ENCODE results near the gene CS. TPM values are rescaled to one million over a fixed set of nuclear protein-coding genes. Genes with fewer than 3 reads are reported as not detected.
A peak's percentile ranks its signal among the peaks of the same experiment; 100 is the strongest.

CS gene
- total and polyA plus RNA-seq, 2 of the 4 experiments (the other 2 are of a cell fraction): 139 to 146 TPM

GRCh38 chr12:56247923-56248322 lies 52.2 kb downstream of the CS start:
- Histone ChIP-seq H3K14ac (replicated peaks; ENCODE audit: low read depth, low read length) (no peak overlapping the region), H2AK9ac (replicated peaks; ENCODE audit: low read depth, low read length, poor library complexity) (peak overlapping the region; percentile 16), H2AFZ (replicated peaks; ENCODE audit: low read length, poor library complexity) (no peak overlapping the region), H2AK5ac (ENCODE audit: low read depth, low read length) (no peak overlapping the region), H3K9ac (ENCODE audit: low read depth, low read length) (no peak overlapping the region), H3K18ac (ENCODE audit: low read depth, low read length) (no peak overlapping the region), H3K9me1 (ENCODE audit: insufficient read depth, low read length) (peaks cover 9% of the 10 kb centered on the region; the same call in 1 of the 2 replicates), H4K5ac (ENCODE audit: low read depth, low read length) (no peak overlapping the region), H3K27ac (ENCODE audit: insufficient read depth, low read length) (no peak overlapping the region), H3K4me1 (ENCODE audit: control insufficient read depth, insufficient read depth, low read length) (peaks cover 7% of the 10 kb centered on the region), H3K27me3 (ENCODE audit: control insufficient read depth, insufficient read depth, low read length) (no peaks in the 10 kb centered on the region), H3K56ac (ENCODE audit: extremely low read depth, insufficient read depth, low read length) (no peak overlapping the region), H2BK5ac (ENCODE audit: low read depth, low read length, poor library complexity, severe bottlenecking) (no peak overlapping the region), H3K9me3 (ENCODE audit: control insufficient read depth, insufficient read depth, low read length) (no peaks in the 10 kb centered on the region), H2BK15ac (ENCODE audit: low read depth, low read length) (no peak overlapping the region), H3K79me1 (ENCODE audit: low read depth in 1 of 2, low read length in 2 of 2) (peaks cover 21 to 61% of the 10 kb centered on the region in 2 experiments), H3K4ac (ENCODE audit: low read depth, low read length) (no peak overlapping the region), H3K36me3 (ENCODE audit: control insufficient read depth, insufficient read depth, low read length) (peaks cover 76% of the 10 kb centered on the region), H3K23ac (ENCODE audit: low read depth, low read length) (no peak overlapping the region), H3K4me2 (ENCODE audit: low read depth, low read length) (no peak overlapping the region), H3K4me3 (ENCODE audit: insufficient read depth, low read depth, low read length) (no peak overlapping the region), H4K91ac (ENCODE audit: insufficient read depth, low read depth, low read length) (no peak overlapping the region), H4K20me1 (ENCODE audit: insufficient read depth, low read length) (peaks cover 28% of the 10 kb centered on the region), H2BK20ac (ENCODE audit: low read depth, low read length) (no peak overlapping the region), H2BK120ac (ENCODE audit: low read depth, low read length) (no peak overlapping the region), H4K8ac (ENCODE audit: low read depth in 2 of 2, low read length in 2 of 2) (no peak overlapping the region)
- CTCF ChIA-PET: no interaction called here
- POLR2A ChIA-PET (ENCODE audit: unreplicated experiment): no interaction called here
- no peak for TF ChIP-seq RCOR1 (IDR thresholded peaks at IDR 0.05; ENCODE audit: insufficient replicate concordance, low read length)
- no peak for TF ChIP-seq POLR2A (IDR thresholded peaks at IDR 0.05; ENCODE audit: low read depth, low read length)
- TF ChIP-seq SMC3 (IDR thresholded peaks at IDR 0.05; ENCODE audit: low read depth, low read length): no peak
- TF ChIP-seq MAFK (IDR thresholded peaks at IDR 0.05; ENCODE audit: low read depth, low read length): no peak
- no peak for TF ChIP-seq MAZ (IDR thresholded peaks at IDR 0.05; ENCODE audit: borderline replicate concordance, low read depth, low read length)
- no peak for TF ChIP-seq FOS (IDR thresholded peaks at IDR 0.05; ENCODE audit: low read depth, low read length)
- WGBS, 2 experiments (ENCODE audit: extremely low coverage in 2 of 2, insufficient read length in 1 of 2): 97% methylated on average over 5 of the region's 16 CpGs; no CpG with 5 or more reads in 1 of the 2 experiments
- intact Hi-C loops (cut with micrococcal nuclease) (no loop called here), dilution Hi-C loops (cut with HindIII; ENCODE audit: low sequenced_read_pairs, unreplicated experiment) (no loop called here), in situ Hi-C loops (cut with MboI; ENCODE audit: low sequenced_read_pairs) (no loop called here)
- ATAC-seq (ENCODE audit: low read depth) (no peak), DNase-seq (no peak)
- BruUV-seq (replicated peaks): no TSS peak
